ENCODE measurements around the gene ACP7.

DNA sequence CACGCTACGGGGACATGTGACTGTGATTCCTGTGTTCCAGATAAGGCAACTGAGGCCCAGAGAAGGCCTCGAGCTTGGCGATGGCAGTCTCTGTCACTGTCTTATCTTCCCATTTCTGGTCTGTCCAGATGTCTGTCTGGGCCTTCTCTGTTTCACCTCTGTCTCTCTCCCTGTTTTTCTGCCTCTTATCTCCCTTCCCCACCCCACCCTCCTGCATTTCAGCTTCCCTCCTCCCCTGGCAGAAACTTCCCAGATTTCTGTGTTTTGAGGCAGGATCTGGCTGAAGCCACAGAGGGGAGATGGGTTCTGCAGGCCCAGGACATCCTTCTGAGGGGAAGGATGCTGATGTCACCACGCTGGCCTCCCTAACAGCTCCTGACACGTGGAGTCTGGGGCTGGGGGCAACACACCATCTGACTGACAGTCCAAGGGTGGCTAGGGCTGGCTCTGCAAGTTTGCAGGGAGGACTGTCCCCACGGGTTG is 55.8 kb downstream of the ACP7 start:
- TF ChIP-seq, protein P1, sequence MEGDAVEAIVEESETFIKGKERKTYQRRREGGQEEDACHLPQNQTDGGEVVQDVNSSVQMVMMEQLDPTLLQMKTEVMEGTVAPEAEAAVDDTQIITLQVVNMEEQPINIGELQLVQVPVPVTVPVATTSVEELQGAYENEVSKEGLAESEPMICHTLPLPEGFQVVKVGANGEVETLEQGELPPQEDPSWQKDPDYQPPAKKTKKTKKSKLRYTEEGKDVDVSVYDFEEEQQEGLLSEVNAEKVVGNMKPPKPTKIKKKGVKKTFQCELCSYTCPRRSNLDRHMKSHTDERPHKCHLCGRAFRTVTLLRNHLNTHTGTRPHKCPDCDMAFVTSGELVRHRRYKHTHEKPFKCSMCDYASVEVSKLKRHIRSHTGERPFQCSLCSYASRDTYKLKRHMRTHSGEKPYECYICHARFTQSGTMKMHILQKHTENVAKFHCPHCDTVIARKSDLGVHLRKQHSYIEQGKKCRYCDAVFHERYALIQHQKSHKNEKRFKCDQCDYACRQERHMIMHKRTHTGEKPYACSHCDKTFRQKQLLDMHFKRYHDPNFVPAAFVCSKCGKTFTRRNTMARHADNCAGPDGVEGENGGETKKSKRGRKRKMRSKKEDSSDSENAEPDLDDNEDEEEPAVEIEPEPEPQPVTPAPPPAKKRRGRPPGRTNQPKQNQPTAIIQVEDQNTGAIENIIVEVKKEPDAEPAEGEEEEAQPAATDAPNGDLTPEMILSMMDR (IDR thresholded peaks at IDR 0.05), result no peak
- TF ChIP-seq POLR2A (IDR thresholded peaks at IDR 0.05), result no peak
